Stomach (tissue), 19 donors: Measurements from ENCODE around the gene VKORC1. TPM values are rescaled to one million over a fixed set of nuclear protein-coding genes. Genes with fewer than 3 reads are reported as not detected.

Experiments used
- DNase-seq, 2 donors: peaks; one replicate each; pipeline versions ENCODE4 v3.0.0 to v3.0.0-alpha.2; 2013 to 2019
- H3K27ac ChIP-seq, 5 donors: fragments of 200-600 bp in 4 of 5; sonication (generic) in 4 of 5; one replicate each; pipeline ENCODE4 v1.5.1; 2013 to 2019; ENCODE audit warnings: mild to moderate bottlenecking in 1 of 5, moderate library complexity in 1 of 5
- H3K27me3 ChIP-seq, 3 donors: fragments of 200-600 bp; sonication (generic); one replicate each; pipeline ENCODE4 v1.5.1; 2017 to 2019; ENCODE audit warnings: mixed run types in 1 of 3
- H3K36me3 ChIP-seq, 4 donors: fragments of 200-600 bp; sonication (generic); 1 replicate in 3 of 4; 2 replicates in 1 of 4; pipeline ENCODE4 v1.5.1; 2016 to 2019
- H3K4me1 ChIP-seq, 4 donors: fragments of 200-600 bp; sonication (generic); one replicate each; pipeline ENCODE4 v1.5.1; 2016 to 2019
- H3K4me3 ChIP-seq, 4 donors: fragments of 200-600 bp; sonication (generic) in 3 of 4; one replicate each; pipeline ENCODE4 v1.5.1; 2016 to 2019; ENCODE audit warnings: mild to moderate bottlenecking in 1 of 4
- H3K9me3 ChIP-seq, 4 donors: fragments of 200-600 bp; sonication (generic); one replicate each; pipeline ENCODE4 v1.5.1; 2016 to 2019
- CTCF ChIP-seq, 7 experiments: fragments of 450-650 bp in 4 of 7; fragments of 200-600 bp in 3 of 7; sonication (generic) in 3 of 7; IDR thresholded peaks; one replicate each; pipeline ENCODE4 v1.5.1; 2016 to 2019; ENCODE audit warnings: antibody characterized with exemption in 7 of 7, control low read depth in 2 of 7, mild to moderate bottlenecking in 1 of 7
- EP300 ChIP-seq: sonication (generic); formaldehyde crosslinking; IDR thresholded peaks from one replicate; pipeline ENCODE4 v1.6.1; 2017; ENCODE audit warnings: antibody characterized with exemption
- POLR2A ChIP-seq, 4 donors: fragments of 450-650 bp; IDR thresholded peaks; one replicate each; pipeline ENCODE4 v1.6.1; 2016; ENCODE audit warnings: antibody characterized with exemption in 4 of 4, control low read depth in 2 of 4, mild to moderate bottlenecking in 1 of 4, moderate library complexity in 1 of 4
- POLR2AphosphoS5 ChIP-seq, 3 donors: sonication (generic); formaldehyde crosslinking; IDR thresholded peaks; one replicate each; pipeline ENCODE4 v1.6.1; 2016; ENCODE audit warnings: antibody characterized with exemption in 3 of 3
- WGBS, 5 donors: extraction: QIAGEN DNeasy Blood & Tissue Kit in 3 of 5; methylation state at CpG; one replicate each; pipeline versions ENCODE4 v1.1.5 to v1.1.7; 2013 to 2018; 5-methylcytosine and 5-hydroxymethylcytosine counted together
- intact Hi-C: fragments of 100-400 bp; cut with DNase I; formaldehyde crosslinking; loops from one replicate; pipeline ENCODE4 v1.15.1; 2023; ENCODE audit warnings: low total_unique reads
- long read RNA-seq, 10 donors: transcript quantifications; one replicate each; lab custom pipeline, GENCODE V29; 2026
- polyA plus RNA-seq, 3 donors: library from polyadenylated mRNA; stranded (reverse); fragments of 200-250 nt; gene quantifications; one replicate each; pipeline ENCODE4 v1.2.3, GENCODE V29; 2013
- total RNA-seq, 5 donors: library from RNA; depleted of rRNA; stranded (reverse); fragments of >200 nt; gene quantifications; one replicate each; pipeline versions ENCODE4 v1.1.0 to v1.2.3, GENCODE V29; 2014 to 2016
- donor health status: healthy with polysubstance abuse.
- donor health status: Bipolar disorder and iron deficiency.
- donor health status: healthy.

VKORC1 gene
- total RNA-seq = 100 to 1,000 TPM in 1 of 5 donors, 10 to 100 TPM in 4; 20.1 to 191 (median 35.0) TPM
- 10 to 100 TPM; 53.2 to 90.8 (median 62.9) TPM for polyA plus RNA-seq
- long read RNA-seq, donor 1, transcript VKORC1-205 (3 exons, 1,012 nt) = major isoform, 17 of 36 reads
- long read RNA-seq, donor 1, transcript VKORC1-207 (2 exons, 461 nt) = minor isoform, 15 of 36 reads
- long read RNA-seq, donor 1, partial matches to known transcripts = 0 of 36 reads
- long read RNA-seq, donor 1, other reads (novel, unspliced or antisense) = 0 of 36 reads
- long read RNA-seq, donor 2, transcript VKORC1-207 (2 exons, 461 nt) = minor isoform, 21 of 53 reads
- long read RNA-seq, donor 2, transcript VKORC1-205 (3 exons, 1,012 nt) = major isoform, 28 of 53 reads
- long read RNA-seq, donor 2, partial matches to known transcripts = 0 of 53 reads
- long read RNA-seq, donor 2, other reads (novel, unspliced or antisense) = 0 of 53 reads
- long read RNA-seq, donor 3, transcript VKORC1-205 (3 exons, 1,012 nt) = major isoform, 21 of 39 reads
- long read RNA-seq, donor 3, transcript VKORC1-207 (2 exons, 461 nt) = minor isoform, 16 of 39 reads
- long read RNA-seq, donor 3, partial matches to known transcripts = 0 of 39 reads
- long read RNA-seq, donor 3, other reads (novel, unspliced or antisense) = 0 of 39 reads
- long read RNA-seq, donor 4, partial matches to known transcripts = 0 of 2 reads
- long read RNA-seq, donor 4, other reads (novel, unspliced or antisense) = 0 of 2 reads
- long read RNA-seq, donor 5, transcript VKORC1-203 (2 exons, 901 nt) = minor isoform, 7 of 53 reads
- long read RNA-seq, donor 5, transcript VKORC1-205 (3 exons, 1,012 nt) = major isoform, 34 of 53 reads
- long read RNA-seq, donor 5, transcript VKORC1-207 (2 exons, 461 nt) = minor isoform, 12 of 53 reads
- long read RNA-seq, donor 5, partial matches to known transcripts = 0 of 53 reads
- long read RNA-seq, donor 5, other reads (novel, unspliced or antisense) = 0 of 53 reads
- long read RNA-seq, donor 6, transcript VKORC1-205 (3 exons, 1,012 nt) = major isoform, 63 of 122 reads
- long read RNA-seq, donor 6, transcript VKORC1-207 (2 exons, 461 nt) = minor isoform, 50 of 122 reads
- long read RNA-seq, donor 6, transcript VKORC1-203 (2 exons, 901 nt) = minor isoform, 8 of 122 reads
- long read RNA-seq, donor 6, partial matches to known transcripts = 0 of 122 reads
- long read RNA-seq, donor 6, other reads (novel, unspliced or antisense) = 0 of 122 reads
- long read RNA-seq, donor 7, transcript VKORC1-205 (3 exons, 1,012 nt) = major isoform, 29 of 53 reads
- long read RNA-seq, donor 7, transcript VKORC1-203 (2 exons, 901 nt) = minor isoform, 7 of 53 reads
- long read RNA-seq, donor 7, transcript VKORC1-207 (2 exons, 461 nt) = minor isoform, 16 of 53 reads
- long read RNA-seq, donor 7, partial matches to known transcripts = 0 of 53 reads
- long read RNA-seq, donor 7, other reads (novel, unspliced or antisense) = 0 of 53 reads
- long read RNA-seq, donor 8, transcript VKORC1-203 (2 exons, 901 nt) = minor isoform, 5 of 50 reads
- long read RNA-seq, donor 8, transcript VKORC1-205 (3 exons, 1,012 nt) = major isoform, 26 of 50 reads
- long read RNA-seq, donor 8, transcript VKORC1-207 (2 exons, 461 nt) = minor isoform, 19 of 50 reads
- long read RNA-seq, donor 8, partial matches to known transcripts = 0 of 50 reads
- long read RNA-seq, donor 8, other reads (novel, unspliced or antisense) = 0 of 50 reads
- long read RNA-seq, donor 9, transcript VKORC1-205 (3 exons, 1,012 nt) = major isoform, 36 of 62 reads
- long read RNA-seq, donor 9, transcript VKORC1-207 (2 exons, 461 nt) = minor isoform, 18 of 62 reads
- long read RNA-seq, donor 9, transcript VKORC1-203 (2 exons, 901 nt) = minor isoform, 7 of 62 reads
- long read RNA-seq, donor 9, partial matches to known transcripts = 0 of 62 reads
- long read RNA-seq, donor 9, other reads (novel, unspliced or antisense) = 0 of 62 reads
- long read RNA-seq, donor 10, transcript VKORC1-205 (3 exons, 1,012 nt) = major isoform, 11 of 21 reads
- long read RNA-seq, donor 10, transcript VKORC1-207 (2 exons, 461 nt) = minor isoform, 8 of 21 reads
- long read RNA-seq, donor 10, partial matches to known transcripts = 0 of 21 reads
- long read RNA-seq, donor 10, other reads (novel, unspliced or antisense) = 0 of 21 reads

- peaks cover 6 to 21% (median 18%) of the 10 kb centered on the region in 4 donors for H3K36me3 ChIP-seq
- peak; percentile 96 to 98 for DNase-seq
- peak within 1 kb of the TSS; percentile 72 to 95 (median 78) for H3K4me3 ChIP-seq
- no peaks in the 10 kb centered on the region for H3K27me3 ChIP-seq
- 0 to 1% (median 1%) methylated on average over 41 to 69 of the region's 69 CpGs for WGBS, 5 donors
- peak within 1 kb of the TSS; percentile 87 to 92 (median 88) for H3K27ac ChIP-seq
- TF ChIP-seq EP300 (no peak), CTCF (IDR thresholded peaks at IDR 0.05) (peak in 2 of 7 experiments; percentile 7 to 17), POLR2A (IDR thresholded peaks at IDR 0.05) (no peak), POLR2AphosphoS5 (IDR thresholded peaks at IDR 0.05) (peak; percentile 75 to 91 (median 82))
- peaks cover 13 to 31% (median 27%) of the 10 kb centered on the region in 4 donors for H3K4me1 ChIP-seq
- H3K9me3 ChIP-seq = no peaks in the 10 kb centered on the region
- intact Hi-C loops = no loop called here
These were observed at the start of gene VKORC1 for GRCh38 chr16:31094424-31095120. TSS of gene VKORC1 (minus strand) at chr16:31094797. CDS start at chr16:31094729, 68 bp downstream.

GRCh38 chr16:31143694-31144148, 49.1 kb upstream of the VKORC1 start:
- Histone ChIP-seq H3K27me3 (peaks cover 0 to 25% (median 7%) of the 10 kb centered on the region in 3 donors), H3K4me3 (no peak overlapping the region), H3K36me3 (no peaks in the 10 kb centered on the region), H3K9me3 (no peaks in the 10 kb centered on the region), H3K4me1 (peaks cover 24 to 49% (median 41%) of the 10 kb centered on the region in 4 donors), H3K27ac (no peak overlapping the region)
- 82 to 96% (median 89%) methylated on average over 7 to 8 of the region's 8 CpGs for WGBS, 5 donors
- DNase-seq = no peak
- intact Hi-C loops = no loop called here
- TF ChIP-seq POLR2AphosphoS5 (IDR thresholded peaks at IDR 0.05) (no peak), POLR2A (IDR thresholded peaks at IDR 0.05) (no peak), CTCF (IDR thresholded peaks at IDR 0.05) (no peak), EP300 (no peak)
